CD4-positive, alpha-beta T cell treated with Interleukin-4 for 1 hour (primary cell): ENCODE measurements around the gene MTO1.
A peak's percentile ranks its signal among the peaks of the same experiment; 100 is the strongest.
"Not testable (repeated sequence)": the region's sequence is repeated elsewhere in the genome, so short reads cannot be mapped to it uniquely, and the experiment has no call there.

ENCODE experiments used
- DNase-seq, 2 donors: peaks; one replicate each; pipeline ENCODE4 v3.0.0-alpha.2; 2020 to 2022

The MTO1 gene

DNA sequence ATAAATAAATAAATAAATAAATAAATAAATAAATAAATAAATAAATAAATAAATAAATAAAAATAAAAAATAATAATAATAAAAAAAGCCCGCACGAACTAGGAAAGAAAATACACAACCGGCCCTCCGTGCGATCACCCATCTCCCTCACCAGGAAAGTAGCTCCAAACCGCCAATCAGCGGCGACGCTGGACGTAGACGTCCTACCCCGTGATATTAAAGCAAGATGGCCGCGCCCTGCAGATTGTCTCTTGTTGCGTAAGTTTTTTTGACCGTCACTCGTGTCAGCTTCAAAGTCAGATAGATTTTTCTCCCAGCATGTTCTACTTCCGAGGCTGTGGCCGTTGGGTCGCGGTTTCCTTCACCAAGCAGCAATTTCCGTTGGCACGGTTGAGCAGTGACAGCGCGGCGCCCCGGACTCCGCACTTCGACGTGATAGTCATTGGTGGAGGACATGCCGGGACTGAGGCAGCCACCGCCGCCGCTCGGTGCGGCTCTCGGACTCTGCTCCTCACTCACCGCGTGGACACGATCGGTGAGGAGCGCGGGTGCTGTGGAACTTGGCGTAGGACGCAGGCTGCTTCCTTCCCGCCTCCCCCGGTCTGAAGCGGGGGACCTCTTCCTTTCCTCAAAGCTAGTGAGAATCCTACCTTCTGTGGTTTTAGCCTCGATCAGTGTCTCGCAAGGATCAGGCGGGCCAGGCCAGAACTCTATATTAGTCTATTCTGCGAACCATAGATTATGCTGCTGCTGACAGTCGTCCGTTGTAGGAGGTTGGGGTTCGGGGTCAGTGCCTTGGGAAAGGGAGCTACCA lies at the start of gene MTO1:
Gene MTO1, plus strand, starts transcription at position 201 of the 814 bp plus-strand sequence. Its CDS starts 118 bp downstream, at position 319.
- peak; percentile 89 for DNase-seq

DNA sequence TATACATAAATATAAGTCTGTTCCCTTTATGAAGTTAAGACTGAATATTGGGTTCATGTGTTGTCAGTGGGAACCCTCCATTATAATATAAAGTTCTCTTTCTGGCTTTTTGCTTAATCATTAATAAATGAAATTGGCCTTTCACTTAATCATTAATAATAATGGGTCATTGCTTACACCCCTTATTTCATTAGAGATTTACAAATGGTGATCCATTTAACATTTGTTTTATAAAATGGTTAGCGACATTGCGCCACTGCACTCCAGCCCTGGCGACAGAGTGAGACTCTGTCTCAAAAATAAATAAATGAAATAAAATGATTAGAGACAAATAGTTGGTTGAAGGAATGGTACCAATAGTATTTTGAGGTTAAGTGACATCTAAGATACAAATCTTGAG lies 48.4 kb upstream of the MTO1 start:
- no peak for DNase-seq

DNA sequence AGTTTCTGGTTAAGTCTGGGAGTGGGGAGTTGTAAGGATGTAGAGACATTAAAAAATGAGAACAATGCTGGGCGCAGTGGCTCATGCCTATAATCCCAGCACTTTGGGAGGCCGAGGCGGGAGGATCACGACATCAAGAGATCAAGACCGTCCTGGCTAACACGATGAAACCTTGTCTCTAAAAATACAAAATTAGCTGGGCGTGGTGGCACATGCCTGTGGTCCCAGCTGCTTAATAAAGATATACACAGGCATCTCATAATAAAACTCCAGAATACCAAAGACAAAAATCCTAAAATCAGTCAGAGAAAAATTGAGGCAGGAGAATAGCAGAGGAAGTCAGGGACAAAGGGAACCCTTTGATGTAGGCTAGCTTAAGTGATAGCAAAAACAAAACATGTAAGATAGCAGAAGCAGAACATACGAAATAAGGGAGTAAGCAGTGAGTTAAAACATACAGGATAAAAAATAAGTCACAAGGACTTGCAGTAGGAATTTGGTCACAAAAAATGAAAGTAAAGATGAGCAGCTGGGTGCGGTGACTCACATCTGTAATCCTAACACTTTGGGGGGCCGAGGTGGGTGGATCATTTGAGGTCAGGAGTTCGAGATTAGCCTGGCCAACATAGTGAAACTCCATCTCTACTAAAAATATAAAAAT lies 43.3 kb upstream of the MTO1 start:
- no peak for DNase-seq

DNA sequence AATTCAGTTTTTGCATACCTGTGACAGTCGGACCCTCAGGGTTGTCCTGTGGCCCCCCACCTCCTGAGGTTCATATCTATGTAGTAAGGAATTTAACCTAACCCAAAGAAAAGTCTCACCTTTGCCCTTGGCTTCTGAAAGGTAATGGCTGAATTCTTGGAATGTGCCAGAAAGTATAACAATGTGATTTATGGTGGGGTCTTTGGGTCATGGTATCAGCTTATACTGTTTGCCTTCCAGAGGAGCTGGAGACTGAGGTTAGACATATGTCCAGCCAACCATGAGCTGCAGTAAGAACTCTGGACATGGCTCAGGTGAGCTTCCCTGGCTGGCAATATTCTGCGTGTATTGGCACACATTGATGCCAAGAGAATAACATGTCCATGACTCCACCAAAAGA lies 40.0 kb upstream of the MTO1 start:
- no peak for DNase-seq

DNA sequence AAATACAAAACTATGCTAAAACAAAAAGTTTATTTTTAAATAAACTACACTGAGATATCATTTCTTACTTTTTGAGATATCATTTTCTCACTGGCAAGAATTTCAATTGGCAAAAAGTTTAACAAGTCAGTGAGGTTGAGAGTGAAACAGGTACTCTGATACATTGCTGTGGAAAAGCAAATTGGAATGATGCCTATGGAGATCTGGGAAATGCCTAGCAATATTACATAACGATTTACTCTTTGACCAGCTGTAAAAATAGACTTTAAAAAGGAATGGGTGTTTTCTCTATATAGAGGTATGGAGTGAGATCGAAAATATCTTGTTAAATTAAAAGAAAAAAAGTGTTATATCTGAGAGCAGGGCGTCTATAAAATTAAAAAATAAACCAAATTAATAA lies 26.3 kb upstream of the MTO1 start:
- no peak for DNase-seq

- no peak for DNase-seq
Observed at GRCh38 chr6:73443555-73443954, 18.0 kb upstream of the MTO1 start.

DNA sequence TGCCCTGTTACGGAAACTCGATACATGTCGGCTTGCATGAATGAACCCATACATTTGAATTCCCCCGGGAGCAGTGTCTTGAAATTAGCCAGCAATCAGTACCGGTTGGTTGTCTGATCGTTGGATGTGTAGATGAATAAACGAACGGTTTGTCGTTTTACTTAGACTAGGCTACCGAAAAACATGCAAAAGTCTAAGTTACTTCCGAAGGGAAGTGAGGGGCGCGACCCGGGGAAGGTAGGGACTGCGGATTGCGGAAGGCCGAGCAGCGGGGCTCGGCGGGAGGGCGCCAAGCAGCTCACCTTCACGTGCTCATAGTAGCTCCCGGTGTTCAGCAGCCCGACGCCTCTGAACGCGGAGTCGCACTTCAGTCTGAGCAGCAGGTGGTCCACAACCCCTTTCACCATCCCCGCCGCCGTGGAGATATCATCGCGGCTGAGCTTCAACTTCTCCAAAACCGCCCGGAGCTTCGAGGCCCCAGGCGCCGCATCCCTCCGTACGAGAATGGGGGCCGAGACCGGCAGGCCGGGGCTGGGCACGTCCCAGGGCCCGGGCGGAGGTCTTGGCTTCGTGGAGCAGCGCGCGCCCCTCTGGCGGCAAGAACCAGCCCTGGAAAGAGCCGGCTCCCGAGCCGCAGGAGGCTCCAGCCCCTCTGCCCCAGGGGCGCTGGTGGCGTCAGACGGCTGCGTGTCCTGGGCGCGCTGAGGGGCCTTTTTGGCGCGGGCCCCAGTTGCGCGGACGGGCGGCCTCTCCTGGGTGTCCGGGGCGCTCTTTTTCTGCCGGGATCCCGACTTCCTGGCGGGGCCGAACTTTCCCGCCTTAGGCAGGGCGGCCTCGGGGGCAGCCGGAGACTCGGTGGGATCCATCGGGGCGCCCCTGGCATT lies 10.1 kb upstream of the MTO1 start:
- peak; percentile 39 to 43 for DNase-seq

GRCh38 chr6:73452107-73452461 lies 9.5 kb upstream of the MTO1 start, which contains the start of gene CGAS:
Gene CGAS (minus strand): TSS chr6:73452297. CDS start chr6:73452181, 116 bp downstream.
- peak; percentile 84 to 85 for DNase-seq

- DNase-seq: no peak
Observed at GRCh38 chr6:73455865-73456629, 5.5 kb upstream of the MTO1 start.

- not testable (repeated sequence) for DNase-seq
Observed at GRCh38 chr6:73459474-73459873, 2.1 kb upstream of the MTO1 start.

DNA sequence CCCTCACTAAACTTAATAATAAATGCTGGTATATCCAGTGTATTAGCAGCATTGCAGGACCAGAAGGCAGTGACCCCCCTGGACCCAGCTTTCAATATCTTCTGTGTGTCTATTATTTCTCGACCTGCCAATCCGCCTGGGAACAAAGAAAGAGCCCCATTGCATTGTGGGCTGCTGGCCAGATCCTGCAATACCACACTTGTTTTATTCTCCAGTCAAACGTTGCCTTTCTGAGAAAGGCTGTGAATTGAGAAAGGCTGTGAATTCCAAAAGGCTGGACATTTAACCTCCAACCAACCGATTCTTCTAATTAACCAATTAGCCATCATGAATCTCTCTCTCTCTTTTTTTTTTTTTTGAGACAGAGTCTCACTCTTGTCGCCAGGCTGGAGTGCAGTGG lies 1.5 kb upstream of the MTO1 start:
- DNase-seq: no peak

DNA sequence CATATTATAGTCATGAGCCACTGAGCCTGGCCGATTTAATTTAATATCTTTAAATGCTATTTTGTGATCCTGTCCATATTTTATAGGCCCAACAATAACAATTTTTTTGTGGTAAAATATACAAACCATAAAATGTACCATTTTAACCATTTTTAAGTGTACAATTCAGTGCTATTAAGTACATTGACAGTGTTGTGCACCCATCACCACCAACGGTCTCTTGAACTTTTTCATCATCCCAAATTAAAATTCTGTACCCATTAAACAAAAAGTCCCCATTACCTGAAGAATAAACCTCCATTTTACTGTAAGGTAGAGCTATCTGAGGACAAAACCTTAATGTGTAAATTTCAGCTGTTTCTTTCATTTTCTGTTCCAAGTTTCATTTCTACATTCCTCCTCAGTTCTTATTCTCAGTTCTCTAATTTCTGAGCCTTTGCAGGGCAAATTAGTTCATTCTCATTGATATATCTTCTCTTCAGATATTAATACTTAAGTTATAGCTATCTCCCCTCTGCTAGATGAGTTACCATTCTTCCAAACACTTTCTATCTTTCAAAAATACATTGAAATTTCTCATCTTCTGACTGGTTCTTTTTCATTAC lies 10.3 kb downstream of the MTO1 start:
- no peak for DNase-seq

- DNase-seq: no peak
Observed at GRCh38 chr6:73476723-73477122, 15.2 kb downstream of the MTO1 start.

GRCh38 chr6:73477407-73477806 lies 15.9 kb downstream of the MTO1 start:
- DNase-seq: no peak

DNA sequence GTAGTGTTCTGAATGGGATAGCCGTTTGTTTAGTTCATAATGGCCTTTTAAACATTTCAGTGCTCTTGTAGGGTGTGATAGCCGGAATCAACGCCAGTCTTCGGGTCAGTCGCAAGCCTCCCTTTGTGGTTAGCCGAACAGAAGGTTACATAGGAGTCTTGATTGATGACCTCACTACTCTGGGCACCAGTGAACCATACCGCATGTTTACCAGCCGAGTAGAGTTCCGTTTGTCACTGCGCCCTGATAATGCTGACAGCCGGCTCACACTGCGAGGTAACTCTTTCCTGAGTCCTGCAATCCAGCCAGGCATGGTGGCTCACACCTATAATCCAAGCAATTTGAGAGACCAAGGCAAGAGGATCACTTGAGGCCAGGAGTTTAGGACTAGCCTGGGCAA lies 20.4 kb downstream of the MTO1 start:
- DNase-seq: no peak

- no peak for DNase-seq
Observed at GRCh38 chr6:73484438-73484837, 22.9 kb downstream of the MTO1 start.

GRCh38 chr6:73487473-73487872 lies 25.9 kb downstream of the MTO1 start:
- DNase-seq: no peak

- no peak for DNase-seq
Observed at GRCh38 chr6:73491377-73491776, 29.8 kb downstream of the MTO1 start.

GRCh38 chr6:73497915-73498314 lies 36.4 kb downstream of the MTO1 start:
- DNase-seq: no peak

- DNase-seq: no peak
Observed at GRCh38 chr6:73503027-73503772, 41.7 kb downstream of the MTO1 start.

DNA sequence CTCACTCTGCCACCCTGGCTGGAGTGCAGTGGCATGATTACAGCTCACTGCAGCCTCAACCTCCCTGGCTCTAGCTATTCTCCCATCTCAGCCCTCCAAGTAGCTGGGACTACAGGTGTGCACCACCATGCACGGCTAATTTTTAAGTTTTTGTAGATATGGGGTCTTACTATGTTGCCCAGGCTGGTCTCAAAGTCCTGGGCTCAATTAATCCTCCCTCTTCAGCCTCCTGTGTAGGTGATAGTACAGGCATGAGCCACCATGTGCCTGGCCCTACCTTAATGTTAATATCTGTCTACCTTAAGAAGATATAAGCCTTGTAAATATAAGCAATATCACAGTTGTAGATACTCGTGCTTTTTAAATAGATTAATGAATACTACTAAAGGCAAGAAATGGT lies 42.6 kb downstream of the MTO1 start:
- DNase-seq: no peak
